WI38 (cell line): ENCODE results near the gene CAMK1.

Source experiments
- H3K4me3 ChIP-seq: 2 replicates; pipeline ENCODE4 v1.5.1; 2011; ENCODE audit warnings: low read depth, mild to moderate bottlenecking, control low read depth, low read length
- TF ChIP-seq, protein P1 (sequence below): IDR thresholded peaks from 2 replicates; pipeline ENCODE4 v1.5.1; 2012; ENCODE audit warnings: low read depth, mild to moderate bottlenecking, control low read depth, low read length

CAMK1 gene

DNA sequence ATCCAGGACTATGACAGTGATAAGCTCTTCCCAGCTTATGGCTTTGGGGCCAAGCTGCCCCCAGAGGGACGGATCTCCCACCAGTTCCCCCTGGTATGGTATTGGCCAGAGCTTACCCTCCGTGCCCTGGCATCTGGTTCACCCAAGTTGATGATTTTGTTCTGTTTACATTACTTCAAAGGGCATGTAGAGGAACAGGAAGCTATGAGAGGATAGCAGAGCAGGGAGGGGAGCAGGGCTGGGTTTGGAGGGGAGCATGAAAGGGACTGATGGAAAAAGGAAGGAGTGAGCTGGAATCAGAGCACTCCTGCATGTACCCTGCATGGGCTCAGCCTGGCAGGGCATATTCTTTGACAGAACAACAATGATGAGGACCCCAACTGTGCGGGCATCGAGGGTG is 51.6 kb downstream of the CAMK1 start:
- TF ChIP-seq, protein P1, sequence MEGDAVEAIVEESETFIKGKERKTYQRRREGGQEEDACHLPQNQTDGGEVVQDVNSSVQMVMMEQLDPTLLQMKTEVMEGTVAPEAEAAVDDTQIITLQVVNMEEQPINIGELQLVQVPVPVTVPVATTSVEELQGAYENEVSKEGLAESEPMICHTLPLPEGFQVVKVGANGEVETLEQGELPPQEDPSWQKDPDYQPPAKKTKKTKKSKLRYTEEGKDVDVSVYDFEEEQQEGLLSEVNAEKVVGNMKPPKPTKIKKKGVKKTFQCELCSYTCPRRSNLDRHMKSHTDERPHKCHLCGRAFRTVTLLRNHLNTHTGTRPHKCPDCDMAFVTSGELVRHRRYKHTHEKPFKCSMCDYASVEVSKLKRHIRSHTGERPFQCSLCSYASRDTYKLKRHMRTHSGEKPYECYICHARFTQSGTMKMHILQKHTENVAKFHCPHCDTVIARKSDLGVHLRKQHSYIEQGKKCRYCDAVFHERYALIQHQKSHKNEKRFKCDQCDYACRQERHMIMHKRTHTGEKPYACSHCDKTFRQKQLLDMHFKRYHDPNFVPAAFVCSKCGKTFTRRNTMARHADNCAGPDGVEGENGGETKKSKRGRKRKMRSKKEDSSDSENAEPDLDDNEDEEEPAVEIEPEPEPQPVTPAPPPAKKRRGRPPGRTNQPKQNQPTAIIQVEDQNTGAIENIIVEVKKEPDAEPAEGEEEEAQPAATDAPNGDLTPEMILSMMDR = no peak
- H3K4me3 ChIP-seq = no peak overlapping the region

DNA sequence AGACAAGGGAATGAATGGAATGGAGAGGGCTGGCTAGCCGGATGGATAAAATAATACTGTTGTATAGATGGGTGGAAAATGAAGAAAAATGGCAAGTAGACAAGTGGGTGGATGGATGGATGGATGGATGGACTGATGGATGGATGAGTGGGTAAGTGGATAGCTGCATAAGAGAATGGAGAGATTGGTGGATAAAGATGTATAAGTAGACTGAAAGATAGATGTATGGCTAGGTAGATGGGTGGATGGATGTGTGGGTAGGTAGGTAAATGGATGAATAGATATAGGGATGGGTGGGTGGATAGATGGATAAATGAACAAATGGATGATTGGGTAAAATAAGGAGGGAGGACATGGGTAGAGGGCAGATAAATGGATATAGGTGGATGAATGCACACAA is 52.2 kb downstream of the CAMK1 start:
- TF ChIP-seq, protein P1 = no peak
- H3K4me3 ChIP-seq = no peak overlapping the region

DNA sequence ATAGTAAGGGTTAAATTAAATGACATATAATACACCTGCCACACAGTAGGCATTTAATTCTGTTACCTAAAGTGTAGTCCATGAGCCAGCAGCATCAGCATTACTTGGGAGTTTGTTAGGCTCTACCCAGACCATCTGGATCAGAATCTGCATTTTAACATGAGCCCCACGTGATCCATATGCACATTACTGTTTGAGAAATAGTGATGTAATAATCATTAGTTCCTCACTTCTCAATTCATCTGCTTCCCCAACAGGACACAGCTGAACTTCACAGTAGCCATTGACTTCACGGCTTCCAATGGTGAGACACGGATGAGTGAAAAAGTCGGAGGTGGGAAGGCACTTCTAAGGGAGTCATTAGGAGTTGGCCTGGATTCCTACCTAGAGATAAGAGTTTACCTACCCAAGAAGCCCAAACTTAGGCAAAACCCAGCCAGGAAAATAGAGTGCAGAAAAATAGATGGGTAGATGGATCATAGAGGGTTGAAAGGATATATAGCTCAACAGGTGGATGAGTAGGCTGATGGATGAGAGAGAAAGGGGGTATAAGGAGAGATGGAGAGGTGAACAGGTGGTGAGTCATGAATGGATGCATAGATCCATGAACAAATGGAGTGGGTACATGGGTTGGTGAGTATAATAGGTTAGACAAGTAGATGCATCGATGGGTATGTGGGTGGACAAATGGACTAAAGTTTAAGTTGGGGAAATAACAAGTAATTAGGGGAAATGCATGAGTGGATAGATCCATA is 52.8 kb downstream of the CAMK1 start:
- H3K4me3 ChIP-seq = no peak overlapping the region
- TF ChIP-seq, protein P1 = no peak

DNA sequence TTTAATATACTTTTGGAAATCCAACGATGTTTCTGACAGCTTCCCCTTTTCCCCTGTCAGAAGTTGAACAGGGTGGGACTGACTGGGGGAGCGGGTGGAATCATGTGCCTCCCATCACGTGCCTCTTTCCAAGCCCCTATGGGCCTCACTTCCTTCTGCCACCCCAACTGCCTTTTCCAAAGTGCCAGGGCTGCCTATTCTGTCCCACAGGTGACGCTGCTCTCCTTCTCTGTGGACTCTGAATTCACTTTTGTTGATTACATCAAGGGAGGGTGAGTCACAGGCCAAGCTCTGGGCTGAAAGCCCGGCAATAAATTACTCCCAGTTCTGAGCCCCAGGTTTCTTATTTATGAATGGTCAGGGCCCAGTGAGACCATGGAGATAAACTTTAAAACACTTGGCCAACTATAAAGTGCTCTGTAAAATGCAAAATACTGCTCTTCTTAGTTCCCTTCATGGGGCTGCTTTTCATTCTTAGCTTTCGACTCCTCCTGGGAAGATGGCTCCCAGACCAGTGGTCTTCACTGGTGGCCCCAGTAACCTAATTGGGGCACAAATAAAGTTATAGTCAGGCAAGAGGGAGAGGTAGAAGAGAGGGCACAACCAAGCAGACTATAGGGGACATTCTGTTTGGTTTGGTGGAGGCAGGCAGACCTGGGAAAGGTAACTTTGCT is 53.8 kb downstream of the CAMK1 start:
- H3K4me3 ChIP-seq = no peak overlapping the region
- TF ChIP-seq, protein P1 = peak; percentile 96

DNA sequence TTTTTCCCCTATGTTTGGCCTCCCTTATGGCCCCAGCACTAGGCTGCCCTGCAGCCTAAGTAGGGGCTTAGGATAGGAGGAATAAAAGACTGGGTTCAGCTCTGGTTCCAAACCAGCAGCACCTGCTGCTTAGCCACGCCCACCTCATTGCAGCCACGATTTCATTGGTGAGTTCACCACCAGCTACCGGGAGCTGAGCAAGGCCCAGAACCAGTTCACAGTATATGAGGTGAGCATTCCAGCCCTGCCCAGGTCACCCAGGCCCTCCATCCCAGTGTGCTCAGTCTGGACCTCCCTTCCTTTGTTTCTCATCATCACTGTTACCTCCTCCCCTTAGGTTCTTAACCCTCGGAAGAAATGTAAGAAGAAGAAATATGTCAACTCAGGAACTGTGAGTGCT is 54.6 kb downstream of the CAMK1 start:
- H3K4me3 ChIP-seq = no peak overlapping the region
- TF ChIP-seq, protein P1 = no peak

DNA sequence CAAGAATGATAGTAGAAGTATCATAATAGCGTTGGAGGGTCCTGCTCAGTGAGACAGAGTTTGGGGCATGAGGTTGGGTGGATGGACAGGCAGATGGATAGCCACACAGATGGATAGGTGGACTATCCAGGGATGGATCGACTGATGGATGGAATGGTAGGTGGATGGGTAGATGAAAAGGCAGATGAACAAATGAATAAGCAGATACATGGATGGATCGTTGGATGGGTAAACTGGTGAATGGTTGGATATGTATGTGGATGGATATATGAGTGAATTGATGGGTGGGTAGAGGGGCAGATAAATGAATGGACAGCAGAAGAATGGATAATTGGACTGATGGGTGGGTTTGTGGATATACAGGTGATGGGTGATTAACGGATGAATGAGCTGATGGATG is 56.6 kb downstream of the CAMK1 start:
- H3K4me3 ChIP-seq = no peak overlapping the region
- TF ChIP-seq, protein P1 = no peak

DNA sequence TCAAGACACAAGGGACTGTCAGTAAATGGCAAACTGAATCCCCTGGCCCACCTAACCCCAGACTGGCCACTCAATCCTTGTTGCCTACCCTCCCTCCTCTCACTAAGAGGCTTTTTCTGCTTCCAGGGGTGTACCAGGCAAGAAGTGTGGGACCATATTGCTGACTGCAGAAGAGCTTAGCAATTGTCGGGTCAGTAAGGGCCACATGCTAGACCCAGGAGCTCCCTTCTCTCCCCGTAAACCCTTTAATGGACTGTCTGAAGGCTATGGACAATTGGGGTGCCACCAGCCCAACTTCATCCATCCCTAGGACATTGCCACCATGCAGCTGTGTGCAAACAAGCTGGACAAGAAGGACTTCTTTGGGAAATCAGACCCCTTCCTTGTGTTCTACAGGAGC is 57.3 kb downstream of the CAMK1 start:
- H3K4me3 ChIP-seq = no peak overlapping the region
- TF ChIP-seq, protein P1 = no peak
